ENCODE measurements around the gene GNG13.
"Not testable (repeated sequence)": the region's sequence is repeated elsewhere in the genome, so short reads cannot be mapped to it uniquely, and the experiment has no call there.

The GNG13 gene

DNA sequence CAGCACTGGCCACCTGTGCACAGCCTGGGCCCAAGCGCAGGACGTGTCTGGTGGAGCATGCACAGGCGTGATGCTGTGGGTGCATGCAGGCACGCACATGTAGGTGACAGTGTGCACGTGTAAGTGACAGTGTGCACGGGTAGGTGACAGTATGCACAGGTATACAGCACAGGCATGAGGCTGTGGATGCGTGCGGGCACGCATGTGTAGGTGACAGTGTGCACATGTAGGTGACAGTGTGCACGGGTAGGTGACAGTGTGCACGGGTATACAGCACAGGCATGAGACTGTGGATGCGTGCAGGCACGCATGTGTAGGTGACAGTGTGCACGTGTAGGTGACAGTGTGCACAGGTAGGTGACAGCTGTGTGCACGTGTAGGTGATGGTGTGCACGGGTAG lies 20.2 kb downstream of the GNG13 start:
- H3K27ac ChIP-seq = no peak overlapping the region
- TF ChIP-seq, protein P1, sequence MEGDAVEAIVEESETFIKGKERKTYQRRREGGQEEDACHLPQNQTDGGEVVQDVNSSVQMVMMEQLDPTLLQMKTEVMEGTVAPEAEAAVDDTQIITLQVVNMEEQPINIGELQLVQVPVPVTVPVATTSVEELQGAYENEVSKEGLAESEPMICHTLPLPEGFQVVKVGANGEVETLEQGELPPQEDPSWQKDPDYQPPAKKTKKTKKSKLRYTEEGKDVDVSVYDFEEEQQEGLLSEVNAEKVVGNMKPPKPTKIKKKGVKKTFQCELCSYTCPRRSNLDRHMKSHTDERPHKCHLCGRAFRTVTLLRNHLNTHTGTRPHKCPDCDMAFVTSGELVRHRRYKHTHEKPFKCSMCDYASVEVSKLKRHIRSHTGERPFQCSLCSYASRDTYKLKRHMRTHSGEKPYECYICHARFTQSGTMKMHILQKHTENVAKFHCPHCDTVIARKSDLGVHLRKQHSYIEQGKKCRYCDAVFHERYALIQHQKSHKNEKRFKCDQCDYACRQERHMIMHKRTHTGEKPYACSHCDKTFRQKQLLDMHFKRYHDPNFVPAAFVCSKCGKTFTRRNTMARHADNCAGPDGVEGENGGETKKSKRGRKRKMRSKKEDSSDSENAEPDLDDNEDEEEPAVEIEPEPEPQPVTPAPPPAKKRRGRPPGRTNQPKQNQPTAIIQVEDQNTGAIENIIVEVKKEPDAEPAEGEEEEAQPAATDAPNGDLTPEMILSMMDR (IDR thresholded peaks at IDR 0.05) = no peak

DNA sequence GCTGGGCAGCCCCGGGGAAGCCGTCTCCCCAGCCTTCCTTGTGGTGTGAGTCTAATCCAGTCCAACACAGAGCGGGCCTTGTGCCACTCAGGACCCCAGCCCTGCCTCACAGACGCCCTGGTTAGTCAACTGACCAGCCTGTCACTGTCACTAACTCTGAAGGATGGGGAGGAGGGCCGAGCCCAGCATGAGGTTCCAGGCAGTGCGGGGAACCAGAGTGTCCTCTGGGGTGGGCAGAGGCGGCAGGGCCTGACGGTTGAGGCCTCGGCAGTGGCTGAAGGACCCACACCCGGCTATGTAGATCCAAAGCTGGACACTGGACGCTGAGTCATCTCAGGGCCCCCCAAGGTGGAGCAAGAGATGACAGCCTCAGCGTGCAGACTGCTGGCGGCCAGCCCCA lies 21.0 kb downstream of the GNG13 start:
- TF ChIP-seq, protein P1 (IDR thresholded peaks at IDR 0.05) = no peak
- TF ChIP-seq ZFX (IDR thresholded peaks at IDR 0.05; ENCODE audit: borderline replicate concordance) = no peak
- no peak overlapping the region for H3K27ac ChIP-seq

DNA sequence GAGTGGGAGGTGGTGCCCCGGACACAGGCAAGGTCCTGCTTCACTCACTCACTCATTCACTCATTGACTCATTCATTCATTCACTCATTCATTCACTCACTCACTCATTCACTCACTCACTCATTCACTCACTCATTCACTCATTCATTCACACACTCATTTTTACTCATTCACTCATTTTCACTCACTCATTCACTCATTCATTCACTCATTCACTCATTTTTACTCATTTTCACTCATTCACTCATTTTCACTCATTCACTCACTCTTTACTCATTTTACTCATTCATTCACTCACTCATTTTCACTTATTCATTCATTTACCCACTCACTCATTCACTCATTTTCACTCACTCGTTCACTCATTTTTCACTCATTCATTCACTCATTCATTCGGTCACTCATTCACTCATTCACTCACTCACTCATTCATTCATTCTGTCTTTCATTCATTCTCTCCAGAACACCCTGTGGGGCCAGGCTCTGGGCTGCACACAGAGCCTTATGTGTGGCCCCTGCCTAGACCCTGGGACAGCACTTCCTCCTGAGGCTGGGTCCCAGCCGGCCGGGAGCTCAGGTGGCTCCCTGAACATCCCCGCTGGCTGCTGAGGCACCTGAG lies 21.5 kb downstream of the GNG13 start:
- TF ChIP-seq, protein P1 (IDR thresholded peaks at IDR 0.05) = no peak
- TF ChIP-seq ZFX (IDR thresholded peaks at IDR 0.05; ENCODE audit: borderline replicate concordance) = no peak
- H3K27ac ChIP-seq = no peak overlapping the region

DNA sequence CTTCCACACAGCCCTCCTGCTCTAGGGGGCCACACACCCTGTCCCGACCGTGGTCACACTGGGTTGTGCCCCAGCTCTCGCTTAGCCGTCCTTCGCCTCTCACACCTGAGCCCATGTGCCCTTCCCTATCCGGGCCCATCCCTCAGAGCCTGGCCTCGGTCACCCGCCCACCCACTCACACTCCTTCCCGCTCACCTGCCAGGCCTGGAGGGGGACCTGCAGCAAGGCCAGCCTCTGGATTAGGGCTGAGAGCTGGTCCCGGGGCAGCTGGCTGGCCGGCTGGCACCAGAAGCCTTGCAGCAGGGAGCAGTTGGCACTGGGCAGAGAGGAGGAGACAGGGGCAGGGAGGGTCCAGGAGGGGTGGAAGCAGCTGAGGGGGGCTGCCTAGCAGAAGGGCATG lies 22.1 kb downstream of the GNG13 start:
- TF ChIP-seq, protein P1 (IDR thresholded peaks at IDR 0.05) = no peak
- no peak for TF ChIP-seq ZFX (IDR thresholded peaks at IDR 0.05; ENCODE audit: borderline replicate concordance)
- H3K27ac ChIP-seq = no peak overlapping the region

DNA sequence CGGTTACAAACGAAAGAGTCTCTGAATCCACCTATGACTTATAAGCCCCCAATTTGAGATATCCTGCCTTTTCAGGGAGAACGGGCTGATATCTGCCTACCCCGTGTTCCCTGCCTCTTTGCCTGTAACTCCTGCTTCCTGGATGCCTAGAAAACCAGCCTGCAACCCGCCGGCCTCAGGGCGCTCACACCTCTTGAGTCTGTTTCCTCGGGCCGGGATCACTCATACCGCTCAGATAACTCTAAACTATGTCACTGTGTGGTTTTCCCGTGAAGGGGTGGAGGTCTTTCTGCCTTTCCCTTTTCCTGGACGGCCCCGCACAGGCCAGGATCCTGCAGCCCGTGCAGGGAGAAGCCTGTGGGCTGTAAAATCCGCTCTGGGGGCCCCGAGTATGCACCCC lies 22.7 kb downstream of the GNG13 start:
- TF ChIP-seq, protein P1 (IDR thresholded peaks at IDR 0.05) = no peak
- TF ChIP-seq ZFX (IDR thresholded peaks at IDR 0.05; ENCODE audit: borderline replicate concordance) = no peak
- no peak overlapping the region for H3K27ac ChIP-seq

DNA sequence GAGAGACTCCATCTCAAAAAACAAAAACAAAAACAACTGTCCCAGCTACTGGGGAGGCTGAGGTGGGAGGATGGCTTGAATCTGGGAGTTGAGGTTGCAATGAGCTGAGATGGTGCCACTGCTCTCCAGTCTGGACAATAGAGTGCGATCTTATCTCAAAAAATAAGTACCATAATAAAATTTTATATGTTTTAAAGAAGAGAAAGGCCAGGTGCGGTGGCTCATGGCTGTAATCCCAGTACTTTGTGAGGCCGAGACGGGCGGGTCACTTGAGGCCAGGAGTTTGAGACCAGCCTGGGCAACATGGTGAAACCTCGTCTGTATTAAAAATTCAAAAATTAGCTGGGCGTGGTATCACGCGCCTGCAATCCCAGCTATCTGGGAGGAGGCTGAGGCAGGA lies 23.7 kb downstream of the GNG13 start:
- TF ChIP-seq ZFX (IDR thresholded peaks at IDR 0.05; ENCODE audit: borderline replicate concordance) = no peak
- TF ChIP-seq, protein P1 (IDR thresholded peaks at IDR 0.05) = no peak

DNA sequence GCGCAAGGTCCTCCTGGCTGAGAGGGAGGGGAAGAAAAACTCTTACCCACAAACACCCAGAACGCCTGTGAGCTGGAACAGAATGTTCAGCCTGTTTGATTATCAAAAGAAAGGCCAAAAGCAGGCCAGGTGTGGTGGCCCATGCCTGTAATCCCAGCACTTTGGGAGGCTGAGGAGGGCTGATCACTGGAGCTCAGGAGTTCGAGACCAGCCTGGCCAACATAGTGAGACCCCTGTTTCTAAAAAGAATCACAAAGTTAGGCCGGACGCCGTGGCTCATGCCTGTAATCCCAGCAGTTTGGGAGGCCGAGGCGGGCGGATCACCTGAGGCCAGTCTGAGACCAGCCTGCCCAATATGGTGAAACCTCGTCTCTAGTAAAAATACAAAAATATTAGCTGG lies 24.2 kb downstream of the GNG13 start:
- not testable (repeated sequence) for H3K27ac ChIP-seq

More for the DNA sequence above, 23.7 kb downstream of the GNG13 start:
- no peak overlapping the region for H3K27ac ChIP-seq

DNA sequence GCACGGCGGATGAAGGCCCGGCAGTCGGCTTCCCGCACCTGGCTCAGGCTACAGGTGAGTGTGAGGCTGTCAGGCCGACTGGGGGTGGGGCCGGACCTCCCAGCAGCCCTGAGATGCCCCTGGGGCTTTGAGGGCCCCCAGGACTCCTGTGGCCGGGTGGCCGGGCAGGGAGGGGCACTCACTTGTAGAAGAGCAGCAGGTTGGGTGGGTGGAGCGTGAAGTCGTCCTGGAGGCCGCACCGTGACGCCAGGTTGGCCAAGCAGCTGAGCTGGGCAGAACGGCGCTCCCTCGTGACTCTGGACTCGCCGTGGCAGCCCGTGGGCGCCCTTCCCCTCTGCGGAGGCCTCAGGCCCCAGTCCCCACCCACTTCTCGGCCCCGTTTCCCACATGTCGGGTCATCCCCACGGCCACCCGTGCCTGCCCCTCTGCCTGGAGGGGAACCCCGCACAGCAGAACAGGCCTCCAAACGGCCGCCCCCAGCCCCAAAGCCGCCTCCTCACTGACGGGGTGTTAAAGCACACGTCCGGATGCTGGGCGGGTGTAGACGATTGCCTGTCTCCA lies 25.2 kb downstream of the GNG13 start:
- no peak for TF ChIP-seq ZFX (IDR thresholded peaks at IDR 0.05; ENCODE audit: borderline replicate concordance)
- TF ChIP-seq, protein P1 (IDR thresholded peaks at IDR 0.05) = no peak
- no peak overlapping the region for H3K27ac ChIP-seq

Data from 22Rv1 (cell line).